Measurements from ENCODE around the gene RBMS2. TPM values are rescaled to one million over a fixed set of nuclear protein-coding genes. Genes with fewer than 3 reads are reported as not detected.

Gene RBMS2
- total and polyA plus RNA-seq, 9 of the 15 experiments (the other 6 are each of a cell fraction or from before 2014, with no cell fraction given) = 0.08 to 10.5 (median 0.31) TPM

DNA sequence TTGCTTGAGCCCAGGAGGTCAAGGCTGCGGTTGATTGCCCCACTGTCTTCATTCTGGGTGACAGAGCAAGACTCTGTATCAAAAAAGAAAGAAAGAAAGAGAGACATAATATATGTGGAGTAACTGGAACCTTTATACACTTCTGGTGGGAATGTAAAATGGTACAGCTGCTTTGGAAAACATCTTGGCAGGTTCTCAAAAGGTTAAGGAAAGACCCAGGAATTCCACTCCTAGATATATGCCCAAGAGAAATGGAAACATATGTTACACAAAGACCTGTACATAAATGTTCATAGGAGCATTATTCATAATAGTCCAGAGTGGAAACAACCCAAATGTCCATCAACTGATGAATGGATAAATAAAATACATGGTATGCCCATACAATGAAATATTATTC lies 7.2 kb downstream of the RBMS2 start:
- intact Hi-C loops (cut with micrococcal nuclease) = no loop called here
- no peak overlapping the region for H3K4me2 ChIP-seq (ENCODE audit: insufficient read depth, low read length)
- H3K27me3 ChIP-seq (ENCODE audit: control insufficient read depth in 2 of 2, insufficient read depth in 2 of 2, low read length in 2 of 2) = peaks cover 0 to 2% of the 10 kb centered on the region in 2 experiments; a peak in 2 of 5 replicates
- ChIA-PET CTCF (ENCODE audit: low intra/inter-chr PET ratio) (no interaction called here), POLR2A (no interaction called here)
- DNase-seq (ENCODE audit: extremely low read depth in 1 of 4, low spot score in 3 of 4) (no peak), FAIRE-seq (no peak), ATAC-seq (no peak)
- H3K9ac ChIP-seq (ENCODE audit: insufficient read depth in 1 of 2, low read depth in 2 of 2, low read length in 2 of 2) = no peak overlapping the region
- no peak overlapping the region for H3K27ac ChIP-seq (ENCODE audit: extremely low read depth, low read depth, low read length)
- no peaks in the 10 kb centered on the region for H3K79me2 ChIP-seq (ENCODE audit: control insufficient read depth, insufficient read depth, low read length)
- H4K20me1 ChIP-seq (replicated peaks; ENCODE audit: control insufficient read depth, insufficient read depth, low read length) = no peaks in the 10 kb centered on the region
- TF ChIP-seq DIDO1 (tag; IDR thresholded peaks at IDR 0.05; ENCODE audit: low read depth) (no peak), FOS (IDR thresholded peaks at IDR 0.05; ENCODE audit: extremely low read depth, insufficient read length) (no peak), RAD51 (IDR thresholded peaks at IDR 0.05; ENCODE audit: borderline replicate concordance, low read depth) (no peak), JUN (IDR thresholded peaks at IDR 0.05; ENCODE audit: borderline replicate concordance, low read depth, low read length) (no peak), JUN (CRISPR knock-in tag; IDR thresholded peaks at IDR 0.05; ENCODE audit: borderline replicate concordance) (no peak), ZC3H4 (CRISPR knock-in tag; IDR thresholded peaks at IDR 0.05; ENCODE audit: borderline replicate concordance) (no peak), ZNF644 (tag; IDR thresholded peaks at IDR 0.05; ENCODE audit: low read depth) (no peak)
- TF ChIP-seq, protein P1, sequence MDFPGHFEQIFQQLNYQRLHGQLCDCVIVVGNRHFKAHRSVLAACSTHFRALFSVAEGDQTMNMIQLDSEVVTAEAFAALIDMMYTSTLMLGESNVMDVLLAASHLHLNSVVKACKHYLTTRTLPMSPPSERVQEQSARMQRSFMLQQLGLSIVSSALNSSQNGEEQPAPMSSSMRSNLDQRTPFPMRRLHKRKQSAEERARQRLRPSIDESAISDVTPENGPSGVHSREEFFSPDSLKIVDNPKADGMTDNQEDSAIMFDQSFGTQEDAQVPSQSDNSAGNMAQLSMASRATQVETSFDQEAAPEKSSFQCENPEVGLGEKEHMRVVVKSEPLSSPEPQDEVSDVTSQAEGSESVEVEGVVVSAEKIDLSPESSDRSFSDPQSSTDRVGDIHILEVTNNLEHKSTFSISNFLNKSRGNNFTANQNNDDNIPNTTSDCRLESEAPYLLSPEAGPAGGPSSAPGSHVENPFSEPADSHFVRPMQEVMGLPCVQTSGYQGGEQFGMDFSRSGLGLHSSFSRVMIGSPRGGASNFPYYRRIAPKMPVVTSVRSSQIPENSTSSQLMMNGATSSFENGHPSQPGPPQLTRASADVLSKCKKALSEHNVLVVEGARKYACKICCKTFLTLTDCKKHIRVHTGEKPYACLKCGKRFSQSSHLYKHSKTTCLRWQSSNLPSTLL (IDR thresholded peaks at IDR 0.05) = no peak
- 0% methylated on average over 1 of the region's 1 CpG for WGBS (ENCODE audit: insufficient coverage, low coverage, missing lambda C conversion rate)
- H3K36me3 ChIP-seq (ENCODE audit: control insufficient read depth, insufficient read depth, low read length) = no peaks in the 10 kb centered on the region
- no peaks in the 10 kb centered on the region for H3K9me3 ChIP-seq (replicated peaks; ENCODE audit: control insufficient read depth, insufficient read depth, low read depth, low read length)
- no peak overlapping the region for H2AFZ ChIP-seq (ENCODE audit: low read depth, low read length)
- in situ Hi-C loops (cut with MboI) = no loop called here
- no TSS peak for BruUV-seq (replicated peaks)
- no peaks in the 10 kb centered on the region for H3K9me1 ChIP-seq (ENCODE audit: control insufficient read depth, insufficient read depth, low read length)
- H3K4me3 ChIP-seq = no peak overlapping the region
- no peaks in the 10 kb centered on the region for H3K4me1 ChIP-seq (replicated peaks in 1 of 2; ENCODE audit: control insufficient read depth in 2 of 2, insufficient read depth in 2 of 2, low read length in 2 of 2)

All from K562 (cell line).